ENCODE measurements around the gene TEX13B. TPM values are rescaled to one million over a fixed set of nuclear protein-coding genes. Genes with fewer than 3 reads are reported as not detected.
A peak's percentile ranks its signal among the peaks of the same experiment; 100 is the strongest.
"Not testable (repeated sequence)": the region's sequence is repeated elsewhere in the genome, so short reads cannot be mapped to it uniquely, and the experiment has no call there.

The TEX13B gene, protein sequence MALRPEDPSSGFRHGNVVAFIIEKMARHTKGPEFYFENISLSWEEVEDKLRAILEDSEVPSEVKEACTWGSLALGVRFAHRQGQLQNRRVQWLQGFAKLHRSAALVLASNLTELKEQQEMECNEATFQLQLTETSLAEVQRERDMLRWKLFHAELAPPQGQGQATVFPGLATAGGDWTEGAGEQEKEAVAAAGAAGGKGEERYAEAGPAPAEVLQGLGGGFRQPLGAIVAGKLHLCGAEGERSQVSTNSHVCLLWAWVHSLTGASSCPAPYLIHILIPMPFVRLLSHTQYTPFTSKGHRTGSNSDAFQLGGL
- not detected for total RNA-seq

DNA sequence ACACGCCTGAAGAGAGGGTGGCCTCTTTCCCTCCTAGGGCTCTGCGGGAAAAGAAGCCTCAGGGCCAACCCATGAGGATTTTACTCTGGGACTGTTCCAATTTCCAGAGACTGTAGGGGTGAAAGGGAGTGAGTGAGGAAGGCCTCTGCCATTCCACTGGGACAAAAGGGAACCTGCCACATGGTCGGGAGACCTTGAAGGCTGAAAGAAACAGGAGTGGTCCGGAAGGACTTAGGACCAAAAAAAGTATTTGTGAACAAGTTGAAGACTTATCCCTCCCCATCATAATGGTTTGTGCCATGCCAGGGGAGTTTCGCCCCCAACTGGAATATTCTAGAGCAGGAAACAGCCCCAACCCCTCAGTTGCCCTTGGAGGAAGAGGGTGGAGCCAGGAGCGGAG, at the start of gene TEX13B:
TSS of gene TEX13B (minus strand) at position 15 of the 400 bp plus-strand sequence. CDS start 243 bp downstream, outside the sequence.
- DNase-seq: no peak

DNA sequence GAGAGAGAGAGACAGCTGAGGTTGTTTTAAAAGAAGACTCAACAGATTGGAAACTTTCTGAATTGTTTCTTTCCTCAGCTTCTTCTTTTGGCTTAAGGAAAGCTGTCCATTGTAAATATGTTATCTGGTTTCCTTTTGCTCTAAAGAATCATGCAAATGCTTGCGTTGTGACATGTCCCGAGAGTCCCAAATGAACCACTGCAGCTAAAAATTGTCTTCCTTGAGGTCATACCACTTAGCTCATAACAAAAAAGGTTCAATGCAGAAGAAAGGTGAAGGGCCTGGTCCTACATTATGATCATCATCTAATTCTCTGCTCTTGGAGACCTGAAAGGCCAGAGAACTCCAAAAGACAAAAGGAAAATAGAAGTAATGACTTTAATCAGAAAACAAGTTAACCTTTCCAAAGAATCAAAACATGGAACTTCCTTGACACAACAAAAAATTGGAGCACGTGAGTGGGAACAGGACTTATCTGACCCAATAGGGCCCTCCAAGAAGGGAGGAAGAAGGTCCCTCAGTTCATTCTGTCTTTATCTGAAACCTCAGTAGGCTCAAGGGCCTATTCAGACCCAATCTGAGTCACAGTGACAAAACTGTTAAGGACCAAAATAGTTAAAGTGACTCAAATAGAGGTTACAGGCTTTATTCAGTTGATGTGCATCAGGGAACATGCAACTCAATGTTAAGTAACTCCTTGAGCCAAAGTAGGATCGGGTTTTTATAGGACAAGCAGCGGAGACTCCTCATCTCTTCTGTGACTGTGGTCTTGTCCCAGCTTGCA, 48.0 kb upstream of the TEX13B start:
- DNase-seq: no peak

DNA sequence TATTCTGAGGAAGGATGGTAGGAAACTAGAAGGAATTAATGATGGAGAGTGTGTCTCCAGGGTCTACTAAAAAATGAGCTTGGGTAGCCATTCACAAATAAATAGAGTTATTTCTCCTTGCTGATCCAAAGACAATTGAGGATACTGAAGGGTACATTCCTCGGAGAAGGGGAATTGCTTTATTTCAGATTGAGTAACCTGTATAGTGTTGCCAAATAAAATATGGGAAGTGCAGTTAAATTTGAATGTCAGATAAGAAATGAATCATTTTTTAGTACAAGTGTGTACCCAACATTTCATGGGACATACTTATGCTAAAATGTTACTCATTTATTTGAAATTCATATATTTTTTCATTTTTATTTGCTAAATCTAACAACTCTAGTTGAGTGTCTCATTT, 46.7 kb upstream of the TEX13B start:
- no peak for DNase-seq

DNA sequence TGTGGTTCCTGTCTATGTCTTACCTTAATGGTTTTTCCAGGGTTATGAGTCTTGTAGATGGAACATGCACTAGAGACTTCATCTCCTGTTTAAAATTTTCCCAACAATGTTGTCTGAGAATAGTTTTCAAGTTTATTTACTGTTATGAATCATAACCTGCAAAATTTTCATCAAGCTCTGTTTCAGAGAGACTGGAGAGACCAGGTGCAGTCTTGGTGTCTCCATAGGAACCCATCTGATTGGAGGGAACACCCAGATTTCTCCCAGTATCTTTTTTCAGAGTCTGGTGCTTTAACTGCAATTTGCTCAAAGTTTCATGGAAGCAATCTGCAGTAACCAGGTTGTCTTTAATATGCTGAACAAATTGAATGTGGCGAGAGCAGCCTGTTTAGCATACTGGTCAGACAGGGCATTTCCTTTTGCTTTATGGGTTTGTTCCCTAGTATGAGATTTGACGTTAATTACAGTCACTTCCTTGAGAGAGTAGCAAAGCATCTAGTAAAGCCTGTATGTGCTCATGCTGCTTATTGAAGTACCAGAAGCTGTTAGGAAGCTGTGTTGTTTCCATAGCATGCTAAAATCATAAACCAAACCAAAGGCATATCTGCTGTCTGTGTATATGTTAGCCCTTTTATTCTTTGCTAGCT, 43.9 kb upstream of the TEX13B start:
- no peak for DNase-seq

DNA sequence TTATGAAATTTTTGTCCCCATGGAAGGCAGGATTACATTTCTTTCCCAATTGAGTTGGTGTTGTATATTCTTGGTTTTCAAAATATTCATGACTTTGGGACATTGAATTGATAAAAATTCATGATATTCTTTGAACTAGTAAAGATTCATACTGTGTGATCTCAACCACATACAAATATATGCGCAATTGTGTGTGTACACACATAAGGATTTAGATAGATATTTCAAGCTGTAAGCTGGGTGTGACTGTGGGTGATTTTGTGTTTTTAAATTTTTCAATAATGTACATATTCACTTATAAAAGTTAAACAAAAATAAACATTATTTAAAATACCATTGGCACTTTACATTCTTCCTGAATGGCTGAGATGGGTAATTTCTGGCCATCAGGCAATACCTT, 43.2 kb upstream of the TEX13B start:
- DNase-seq: no peak

DNA sequence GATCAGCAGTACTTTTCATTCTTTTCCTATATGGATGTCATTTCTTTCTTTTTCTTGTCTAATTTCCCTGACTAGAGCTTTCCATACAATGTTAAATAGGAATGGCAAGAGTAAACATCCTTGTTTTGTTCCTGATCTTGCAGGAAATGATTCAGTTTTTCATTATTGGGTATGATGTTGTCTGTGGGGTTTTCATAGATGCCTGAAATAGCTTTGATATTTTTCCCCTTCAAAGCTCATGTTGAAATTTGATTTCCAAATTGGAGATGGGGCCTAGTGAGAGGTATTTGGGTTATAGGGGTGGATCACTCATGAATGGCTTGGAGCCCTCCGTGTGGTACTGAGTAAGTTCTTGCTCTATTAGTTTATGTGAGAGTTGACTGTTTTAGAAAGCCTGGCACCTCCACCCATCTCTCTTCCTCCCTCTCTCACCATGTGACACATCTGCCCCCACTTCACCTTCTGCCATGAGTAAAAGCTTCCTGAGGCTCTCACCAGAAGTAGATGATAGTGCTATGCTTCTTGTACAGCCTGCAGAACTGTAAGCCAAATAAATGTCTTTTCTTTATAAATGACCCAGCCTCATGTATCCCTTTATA, 40.4 kb upstream of the TEX13B start:
- DNase-seq: no peak

DNA sequence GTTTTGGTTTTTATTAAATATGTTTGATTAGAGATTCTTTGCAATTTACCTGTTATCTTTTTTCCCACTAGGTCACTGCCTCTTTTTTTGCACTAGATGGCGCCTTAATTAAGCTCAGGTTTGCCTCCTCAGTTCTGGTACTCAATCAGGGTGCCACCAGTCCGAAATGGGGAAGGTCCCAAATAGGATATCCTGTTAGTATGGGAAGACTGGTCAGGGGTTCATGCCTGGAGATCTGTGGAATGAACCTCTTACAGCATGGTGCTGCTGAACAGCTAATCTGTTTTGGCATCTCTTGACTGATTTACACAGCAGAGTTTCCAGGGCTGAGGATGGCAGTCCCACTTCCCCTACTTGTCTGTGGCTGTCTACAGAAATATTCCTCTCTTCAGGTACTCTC, 38.5 kb upstream of the TEX13B start:
- DNase-seq: no peak

DNA sequence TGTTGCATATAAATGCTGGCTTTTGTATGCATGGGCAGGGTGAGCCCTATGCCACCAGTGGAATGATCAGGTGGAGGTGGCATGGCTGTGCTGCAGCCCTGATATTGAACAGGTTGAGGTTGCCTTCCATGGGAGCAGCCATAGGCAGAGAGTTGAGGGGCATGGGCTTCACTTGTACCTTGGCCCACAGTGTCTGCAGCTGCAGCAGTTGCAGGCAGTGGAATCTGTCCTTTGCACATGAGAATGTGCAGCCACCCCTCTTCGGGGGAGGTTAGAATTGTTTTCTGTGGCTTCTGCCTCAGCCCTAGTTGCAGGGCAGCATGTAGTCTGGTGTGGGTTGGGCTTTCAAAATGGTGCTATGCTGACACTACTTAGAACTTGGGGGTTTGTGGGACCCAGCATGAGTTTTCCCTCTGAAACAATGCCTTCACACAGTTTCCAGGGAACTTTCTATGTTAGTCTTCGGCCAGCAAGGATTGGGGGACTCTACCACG, 37.3 kb upstream of the TEX13B start:
- no peak for DNase-seq

DNA sequence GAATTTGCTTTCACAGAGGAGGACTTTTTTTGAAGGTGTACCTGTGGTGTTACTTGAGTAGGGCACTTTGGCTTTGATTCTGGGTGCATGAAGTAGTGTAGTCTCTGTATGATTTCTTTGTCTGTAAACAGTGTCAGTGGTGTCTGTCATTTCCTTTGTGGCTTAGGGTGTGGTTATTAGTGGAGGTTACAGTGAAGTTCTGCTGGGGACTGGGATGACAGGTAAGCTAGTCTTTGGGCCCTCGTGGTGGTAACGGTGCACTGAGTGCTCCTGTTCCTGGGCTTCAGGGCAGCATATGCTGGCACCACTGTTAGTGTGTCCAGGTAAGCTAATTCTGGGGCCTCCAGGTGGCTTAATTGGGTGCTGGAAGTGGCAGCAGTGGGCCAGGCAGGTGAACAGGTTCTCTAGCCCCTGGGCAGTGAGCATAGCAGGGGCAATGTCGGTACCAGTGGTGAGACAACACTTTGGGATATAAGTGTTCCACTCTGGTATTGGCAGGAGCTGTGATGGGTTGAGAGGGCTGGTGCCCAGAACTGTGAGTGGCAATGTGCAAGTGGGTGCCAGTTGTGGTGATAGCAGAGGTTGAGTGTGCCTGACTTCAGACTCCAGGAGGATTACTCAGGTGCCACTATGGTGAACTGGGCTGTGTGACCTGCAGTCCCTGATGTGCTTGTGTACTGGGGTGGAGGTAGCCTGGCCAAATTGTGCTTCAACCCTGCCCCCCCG, 36.6 kb upstream of the TEX13B start:
- no peak for DNase-seq

DNA sequence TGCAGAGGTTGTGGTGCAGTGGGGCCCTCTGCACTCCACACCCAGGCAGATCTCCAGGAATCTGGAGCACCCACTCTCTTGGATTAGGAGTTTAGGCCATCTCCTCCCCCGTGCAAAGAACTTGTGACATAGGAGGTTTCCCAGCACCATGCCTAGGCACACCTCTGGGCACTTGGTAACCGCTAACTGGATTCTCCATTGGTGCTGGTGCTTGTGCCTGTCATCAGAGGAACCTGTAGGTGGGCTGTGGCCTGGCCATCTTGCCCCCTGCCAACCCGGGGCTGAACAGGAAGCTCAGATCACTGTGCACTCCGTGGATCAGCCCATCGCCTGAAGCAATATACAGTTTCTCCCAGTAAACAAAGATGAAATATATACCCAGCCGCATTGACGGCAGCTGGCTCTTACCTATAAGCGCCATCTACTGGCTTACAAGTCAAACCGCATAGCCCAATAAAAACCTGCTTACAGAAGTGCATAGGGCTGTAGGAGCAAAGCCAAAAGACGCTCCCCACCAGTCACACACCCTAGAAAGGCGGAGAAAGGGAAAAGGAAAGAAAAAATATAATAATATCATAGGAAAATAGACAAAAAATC, 19.1 kb upstream of the TEX13B start:
- DNase-seq: peak; percentile 24

DNA sequence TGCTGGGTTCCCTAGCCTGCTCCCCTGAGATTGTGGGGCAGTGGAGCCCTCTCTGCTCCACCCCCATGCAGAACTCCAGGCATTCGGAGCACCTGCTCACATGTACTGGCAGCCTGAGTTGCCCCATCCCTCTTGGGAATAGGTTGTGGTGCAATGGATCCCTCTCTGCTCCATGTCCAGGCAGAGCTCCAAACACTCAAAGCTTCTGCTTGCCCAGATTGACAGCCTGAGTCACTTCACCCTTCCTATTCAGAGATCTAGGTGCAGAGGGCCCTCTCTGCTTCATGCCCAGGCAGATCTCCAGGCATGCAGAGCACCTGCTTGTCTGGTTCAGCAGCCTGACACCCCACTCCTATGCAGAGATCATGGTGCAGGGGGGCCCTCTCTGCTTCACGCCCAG, 18.6 kb upstream of the TEX13B start:
- DNase-seq: peak; percentile 7

DNA sequence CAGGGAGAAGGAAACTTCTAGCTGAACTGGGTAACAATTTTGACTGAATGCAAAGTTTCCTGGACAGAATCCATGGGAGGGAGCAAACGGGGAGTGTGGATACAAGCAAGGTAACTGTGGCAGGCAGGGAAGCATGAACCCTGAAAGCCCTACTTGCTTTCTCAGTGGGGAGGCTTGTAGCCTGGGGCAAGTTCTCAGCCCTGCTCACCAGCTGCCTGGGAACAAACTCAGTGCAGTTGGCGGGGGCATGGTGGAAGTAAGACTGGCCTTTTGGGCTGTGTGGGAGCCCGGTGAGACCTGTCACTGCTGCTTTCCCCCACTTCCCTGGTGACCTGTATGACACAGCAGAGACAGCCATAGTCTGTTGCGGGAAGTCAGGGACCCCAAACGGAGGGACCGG, 14.0 kb upstream of the TEX13B start:
- DNase-seq: no peak

DNA sequence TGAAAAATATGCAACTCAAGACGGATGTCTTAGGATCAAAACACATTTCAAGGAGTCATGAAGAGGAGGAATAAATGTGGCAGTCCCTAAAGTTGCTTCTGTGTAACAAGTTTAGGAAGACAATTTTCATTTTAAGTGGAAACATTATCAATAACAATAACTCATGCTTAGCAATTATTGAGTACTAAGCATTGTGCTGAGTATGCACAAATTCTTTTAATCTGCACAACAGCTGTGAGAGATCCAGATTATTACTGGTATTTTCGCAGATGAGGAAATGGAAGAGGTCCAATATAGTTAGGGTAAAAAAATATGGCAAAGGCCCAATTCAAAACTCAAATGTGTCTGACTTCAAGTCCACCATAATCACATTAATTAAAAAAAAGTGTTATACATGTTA, 2.9 kb upstream of the TEX13B start:
- DNase-seq: peak; percentile 9

DNA sequence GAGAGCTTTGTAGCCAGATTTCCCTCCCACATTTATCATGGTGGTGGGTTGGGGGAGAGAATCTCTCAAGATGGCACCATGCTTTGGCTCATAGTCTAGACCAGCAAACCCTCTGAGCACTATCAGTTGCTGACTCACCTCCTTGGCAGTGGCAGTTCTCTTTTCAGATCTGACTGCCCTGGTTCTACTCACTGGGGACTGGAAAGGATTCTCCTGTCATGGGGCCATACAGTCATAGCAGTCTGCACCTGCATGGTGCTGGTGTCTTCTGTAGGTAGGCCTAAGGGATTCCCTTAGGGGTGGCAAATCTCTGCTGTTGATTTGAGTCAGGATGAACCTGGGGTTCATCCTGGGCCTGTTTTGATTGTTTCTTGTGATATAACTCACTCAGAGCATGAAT, 2.6 kb downstream of the TEX13B start:
- DNase-seq: no peak

DNA sequence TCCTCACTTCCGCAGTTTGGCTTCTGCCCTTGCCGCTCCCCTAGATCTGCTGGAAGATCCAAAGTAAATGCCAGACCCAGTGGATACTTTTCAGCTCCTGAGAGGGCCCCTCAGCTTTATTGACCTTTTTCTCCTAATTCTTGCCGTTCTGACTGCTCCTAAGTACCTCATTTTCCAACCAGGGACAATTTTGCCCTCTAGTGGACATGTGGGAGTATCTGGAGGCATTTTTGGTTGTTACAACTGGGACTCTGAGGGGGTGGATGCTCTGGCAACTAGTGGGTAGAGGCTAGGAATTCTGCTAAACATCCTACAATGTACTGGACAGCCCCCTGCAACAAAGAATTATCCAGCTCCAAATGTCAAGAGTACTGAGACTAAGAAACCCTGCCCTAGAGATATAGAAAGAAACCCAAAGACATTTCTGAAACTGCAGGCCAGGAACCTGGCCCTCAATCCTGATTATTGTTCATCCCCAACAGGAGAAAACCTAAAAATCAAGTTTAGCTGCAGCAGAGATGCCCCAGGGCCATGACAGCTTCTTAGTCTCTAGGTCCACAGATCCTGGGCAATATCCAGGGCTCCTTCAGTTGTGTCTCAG, 3.4 kb downstream of the TEX13B start:
- peak; percentile 7 for DNase-seq

DNA sequence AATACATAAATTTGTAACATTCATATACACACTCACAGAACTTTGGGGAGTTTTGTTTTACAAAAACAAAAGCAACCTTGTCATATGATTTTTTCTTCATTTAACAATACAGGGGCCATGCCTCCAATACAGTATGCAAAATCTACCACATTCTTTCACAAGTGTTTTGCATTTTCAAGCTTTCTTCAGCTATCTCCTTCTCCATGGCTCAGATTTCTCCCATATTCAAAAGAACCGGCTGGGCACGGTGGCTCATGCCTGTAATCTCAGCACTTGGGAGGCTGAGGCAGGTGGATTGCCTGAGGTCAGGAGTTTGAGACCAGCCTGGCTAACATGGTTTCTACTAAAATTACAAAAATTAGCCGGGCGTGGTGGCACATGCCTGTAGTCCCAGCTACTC, 4.1 kb downstream of the TEX13B start:
- DNase-seq: no peak

DNA sequence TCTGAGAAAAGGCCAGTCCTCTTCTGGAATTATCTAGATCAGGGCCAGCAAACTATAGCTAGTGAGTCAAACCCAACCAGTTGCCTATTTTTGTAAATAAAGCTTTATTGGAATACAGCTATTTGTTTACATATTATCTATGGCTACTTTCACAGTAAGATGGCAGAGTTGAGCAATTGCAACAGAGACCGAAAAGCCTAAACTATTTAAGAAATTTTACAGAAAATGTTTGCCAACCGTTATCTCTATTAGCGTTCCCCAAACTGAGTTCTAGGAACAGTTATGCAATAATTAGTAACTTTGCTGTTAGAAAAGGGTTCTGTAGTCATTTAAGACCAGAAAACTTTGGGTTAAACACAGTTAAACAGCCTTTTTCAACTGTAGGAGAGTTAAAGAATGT, 10.5 kb downstream of the TEX13B start:
- no peak for DNase-seq

DNA sequence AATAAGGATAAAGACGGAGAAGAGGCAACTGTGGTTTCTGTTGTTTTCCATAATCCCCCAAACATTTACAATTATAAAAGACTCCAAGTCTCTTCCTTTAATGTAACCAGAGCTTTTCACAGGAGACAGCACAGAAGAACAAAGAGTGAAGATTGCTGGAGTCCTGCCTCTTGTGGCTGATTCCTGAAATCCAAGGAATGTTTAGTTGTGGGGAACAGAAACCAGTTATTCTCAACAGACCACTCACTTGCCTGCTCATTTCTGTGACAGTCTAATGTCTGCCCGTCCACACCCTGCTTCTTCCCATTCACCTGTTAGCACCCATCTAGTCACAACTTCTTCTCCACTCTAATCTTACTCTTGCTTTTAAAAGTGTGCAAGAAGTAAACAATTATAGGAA, 12.1 kb downstream of the TEX13B start:
- no peak for DNase-seq

DNA sequence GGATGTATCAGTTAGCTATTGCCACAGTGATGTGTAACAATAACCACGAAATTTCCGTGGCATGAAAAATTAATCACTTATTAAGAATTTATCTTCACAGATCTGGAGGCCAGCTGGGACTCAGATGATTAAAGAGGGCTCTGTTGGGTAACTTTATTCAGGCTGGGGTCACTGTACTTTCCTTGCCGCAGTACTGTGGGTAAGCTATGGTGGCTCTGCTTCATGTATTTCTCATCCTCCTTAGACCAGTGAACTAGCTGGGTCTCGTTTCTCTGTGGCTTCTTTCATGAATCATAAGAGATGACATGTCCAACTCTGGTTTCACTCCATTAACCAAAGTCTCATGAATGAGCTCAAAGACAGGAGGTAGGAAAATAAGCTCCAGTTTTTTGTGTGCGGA, 13.5 kb downstream of the TEX13B start:
- no peak for DNase-seq

DNA sequence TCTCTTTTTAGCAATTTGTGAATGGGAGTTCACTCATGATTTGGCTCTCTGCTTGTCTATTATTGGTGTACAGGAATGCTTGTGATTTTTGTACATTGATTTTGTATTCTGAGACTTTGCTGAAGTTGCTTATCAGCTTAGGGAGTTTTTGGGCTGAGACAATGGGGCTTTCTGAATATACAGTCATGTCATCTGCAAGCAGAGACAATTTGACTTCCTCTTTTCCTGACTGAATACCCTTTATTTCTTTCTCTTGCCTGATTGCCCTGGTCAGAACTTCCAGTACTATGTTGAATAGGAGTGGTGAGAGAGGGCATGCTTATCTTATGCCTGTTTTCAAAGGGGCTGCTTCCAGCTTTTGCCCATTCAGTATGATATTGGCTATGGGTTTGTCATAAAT, 26.8 kb downstream of the TEX13B start:
- DNase-seq: not testable (repeated sequence)

DNA sequence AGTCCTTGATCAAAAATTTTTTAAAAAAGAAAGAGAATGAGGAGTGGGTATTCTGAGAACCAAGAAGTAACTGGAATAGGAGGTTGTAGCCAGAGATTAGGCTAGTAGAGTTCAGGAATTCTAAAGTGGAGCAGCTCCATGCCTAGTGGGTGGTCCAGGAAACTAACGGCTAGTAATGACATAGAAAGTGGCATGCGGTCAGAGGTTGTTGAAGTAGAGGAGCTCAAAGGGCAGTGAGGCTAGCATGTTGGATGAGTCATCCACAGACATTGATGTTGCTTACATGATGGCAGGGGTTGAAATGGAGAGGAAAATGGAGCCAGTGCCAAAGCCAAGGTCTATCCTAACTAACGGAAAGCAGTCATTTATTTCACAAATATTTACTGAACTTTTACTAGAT, 42.1 kb downstream of the TEX13B start:
- no peak for DNase-seq

DNA sequence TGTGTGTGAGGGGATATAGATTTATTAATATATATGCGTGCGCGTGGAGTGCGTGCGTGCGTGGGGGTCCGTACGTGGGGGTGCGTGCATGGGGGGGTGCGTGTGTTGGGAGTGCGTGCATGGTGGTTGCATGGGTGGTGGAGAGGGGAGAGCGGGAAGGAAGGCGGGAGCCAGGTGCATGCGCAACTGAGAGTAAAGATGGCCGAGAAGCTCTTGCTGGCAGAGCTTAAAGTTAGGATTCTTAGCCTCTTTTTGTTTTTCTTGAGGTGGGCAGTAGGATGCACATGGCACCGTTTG, 45.8 kb downstream of the TEX13B start:
- no peak for DNase-seq

Measured in tongue (tissue), 2 donors.